ENCODE measurements around the gene ARHGAP10. TPM values are rescaled to one million over a fixed set of nuclear protein-coding genes. Genes with fewer than 3 reads are reported as not detected.

The ARHGAP10 gene
- total RNA-seq, 3 donors from 2014 or later = 4.3 to 5.9 (median 5.3) TPM

DNA sequence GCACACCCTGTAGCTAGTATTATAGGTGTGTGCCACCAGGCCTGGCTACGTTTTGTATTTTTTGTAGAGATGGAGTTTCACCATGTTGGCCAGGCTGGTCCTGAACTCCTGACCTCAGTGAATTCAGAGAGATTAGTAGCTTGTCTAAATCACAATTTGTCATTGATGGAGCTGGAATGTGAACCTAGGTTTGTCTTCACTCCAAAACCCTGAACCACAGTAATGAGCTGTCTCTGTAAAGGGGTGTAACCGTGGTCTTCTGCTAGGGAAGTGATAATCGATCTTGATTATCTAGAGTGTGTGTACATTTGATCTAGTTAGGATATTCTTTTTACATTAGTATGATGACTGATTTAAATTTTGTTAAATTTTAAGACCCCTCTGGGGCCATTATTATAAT, 8.3 kb downstream of the ARHGAP10 start:
- ATAC-seq = no peak
- Mint-ChIP-seq H3K4me1 (ENCODE audit: low read depth) (peaks cover 20% of the 10 kb centered on the region), H3K4me3 (no peak overlapping the region), H3K36me3 (ENCODE audit: insufficient read depth) (peaks cover 3% of the 10 kb centered on the region), H3K27me3 (ENCODE audit: low read depth) (no peaks in the 10 kb centered on the region), H3K9me3 (no peaks in the 10 kb centered on the region)
- DNase-seq = no peak

- Mint-ChIP-seq H3K4me3 (no peak overlapping the region), H3K4me1 (ENCODE audit: low read depth) (peaks cover 12% of the 10 kb centered on the region), H3K36me3 (ENCODE audit: insufficient read depth) (peaks cover 3% of the 10 kb centered on the region), H3K27me3 (ENCODE audit: low read depth) (no peaks in the 10 kb centered on the region), H3K9me3 (no peaks in the 10 kb centered on the region)
- ATAC-seq = no peak
- no peak for DNase-seq
These were observed 9.4 kb downstream of the ARHGAP10 start for GRCh38 chr4:147741190-147741788.

DNA sequence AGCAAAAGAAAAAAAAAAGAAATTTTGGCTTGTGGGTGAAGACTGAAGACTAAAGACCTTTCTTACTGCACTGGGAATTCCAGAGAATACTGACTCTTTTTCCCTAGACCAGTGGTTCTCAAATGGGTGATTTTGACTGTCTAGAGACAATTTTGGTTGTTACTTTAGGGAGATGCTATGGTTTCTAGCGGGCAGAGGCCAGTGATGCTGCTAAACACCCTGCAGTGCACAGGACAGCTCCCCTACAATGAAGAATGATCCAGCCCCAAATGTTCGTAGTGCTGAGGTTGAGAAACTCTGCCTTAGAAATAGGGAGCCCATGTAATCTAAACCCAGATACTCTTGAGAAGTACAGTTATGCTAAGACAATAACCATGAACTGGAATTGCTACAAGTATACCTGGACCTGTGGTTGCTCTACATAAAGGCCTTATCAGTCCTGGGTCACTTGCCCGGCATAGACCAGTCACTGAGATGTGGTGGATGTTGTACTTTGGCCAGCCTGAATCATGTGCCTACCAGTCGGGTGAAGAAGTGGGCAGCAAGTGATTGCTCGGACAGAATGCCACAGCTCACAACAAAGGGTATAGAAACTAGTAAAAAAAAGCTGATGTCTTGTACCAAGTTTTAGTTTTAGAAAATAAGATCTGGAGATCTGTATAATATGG, 16.0 kb downstream of the ARHGAP10 start:
- peaks cover 5% of the 10 kb centered on the region for H3K36me3 Mint-ChIP-seq (ENCODE audit: insufficient read depth)
- H3K9me3 Mint-ChIP-seq = no peaks in the 10 kb centered on the region
- ATAC-seq = no peak
- no peaks in the 10 kb centered on the region for H3K27me3 Mint-ChIP-seq (ENCODE audit: low read depth)
- DNase-seq = no peak
- H3K4me3 Mint-ChIP-seq = no peak overlapping the region
- H3K4me1 Mint-ChIP-seq (ENCODE audit: low read depth) = no peaks in the 10 kb centered on the region

DNA sequence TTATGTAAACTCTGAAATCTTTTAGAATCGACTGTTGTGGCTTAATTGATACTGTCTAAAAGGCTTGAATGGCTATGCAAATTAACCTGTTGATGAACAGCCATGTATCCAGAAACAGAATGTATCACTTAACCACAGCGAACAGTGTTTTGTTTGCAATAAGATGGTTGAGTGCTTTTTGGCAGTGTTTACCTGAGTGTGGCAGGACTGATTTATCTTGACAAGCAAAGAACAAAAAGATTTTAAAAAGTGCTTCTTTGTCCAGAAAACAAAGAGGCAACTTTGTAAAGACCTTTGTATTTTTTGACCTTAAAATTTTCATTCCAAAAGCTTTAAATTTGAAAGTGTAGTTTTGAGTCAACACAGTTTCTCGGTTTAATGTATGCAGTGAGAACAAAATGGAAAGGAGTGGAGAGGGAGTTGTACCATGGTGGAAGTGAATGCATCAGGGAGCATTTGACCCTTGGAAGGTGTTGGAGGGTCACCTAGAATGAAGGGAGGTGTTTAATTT, 18.0 kb downstream of the ARHGAP10 start:
- Mint-ChIP-seq H3K4me1 (ENCODE audit: low read depth) (no peaks in the 10 kb centered on the region), H3K36me3 (ENCODE audit: insufficient read depth) (peaks cover 4% of the 10 kb centered on the region), H3K27me3 (ENCODE audit: low read depth) (no peaks in the 10 kb centered on the region), H3K9me3 (no peaks in the 10 kb centered on the region), H3K4me3 (no peak overlapping the region)
- ATAC-seq (no peak), DNase-seq (no peak)

DNA sequence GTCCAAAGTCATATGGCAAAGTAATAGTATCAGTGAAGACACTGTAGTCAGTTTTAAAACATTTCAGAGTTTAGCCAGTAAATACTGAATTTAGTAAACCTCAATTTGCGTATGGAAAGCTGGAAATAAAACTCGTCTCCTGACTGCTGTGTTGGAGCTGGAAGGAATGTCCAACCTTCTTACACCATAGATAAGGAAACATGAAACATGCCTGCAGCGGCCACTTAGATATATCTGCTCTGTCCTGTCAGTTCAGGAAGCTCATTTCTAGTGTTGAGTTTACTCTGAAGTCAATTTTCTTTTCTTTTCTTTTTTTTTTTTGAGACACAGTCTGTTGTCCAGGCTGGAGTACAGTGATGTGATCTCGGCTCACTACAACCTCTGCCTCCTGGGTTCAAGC, 21.2 kb downstream of the ARHGAP10 start:
- H3K4me3 Mint-ChIP-seq = no peak overlapping the region
- no peaks in the 10 kb centered on the region for H3K27me3 Mint-ChIP-seq (ENCODE audit: low read depth)
- no peaks in the 10 kb centered on the region for H3K9me3 Mint-ChIP-seq
- DNase-seq (no peak), ATAC-seq (no peak)
- peaks cover 2% of the 10 kb centered on the region for H3K36me3 Mint-ChIP-seq (ENCODE audit: insufficient read depth)
- H3K4me1 Mint-ChIP-seq (ENCODE audit: low read depth) = peaks cover 4% of the 10 kb centered on the region

DNA sequence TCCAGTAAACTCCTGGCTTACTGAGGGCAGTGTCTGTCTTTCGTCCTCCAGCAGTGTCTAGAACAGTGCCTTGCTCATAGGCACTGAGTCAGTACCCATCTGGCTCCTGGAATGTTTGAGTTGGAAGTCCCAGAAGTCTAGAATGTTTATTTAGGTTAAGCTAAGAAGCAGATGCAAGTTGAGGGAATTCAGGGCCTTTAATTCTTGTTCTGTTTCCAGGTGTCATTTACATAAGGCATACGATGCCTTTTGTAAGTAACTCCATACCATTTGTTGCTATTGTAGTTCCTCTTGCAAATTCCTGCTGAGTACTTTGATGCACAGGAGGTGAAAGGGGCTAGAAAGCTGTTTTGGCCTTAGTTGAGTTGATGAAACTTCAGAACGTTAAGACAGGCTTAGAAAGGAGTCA, 22.2 kb downstream of the ARHGAP10 start:
- Mint-ChIP-seq H3K9me3 (no peaks in the 10 kb centered on the region), H3K27me3 (ENCODE audit: low read depth) (no peaks in the 10 kb centered on the region), H3K4me3 (no peak overlapping the region), H3K36me3 (ENCODE audit: insufficient read depth) (peaks cover 2% of the 10 kb centered on the region), H3K4me1 (ENCODE audit: low read depth) (peaks cover 4% of the 10 kb centered on the region)
- no peak for ATAC-seq
- no peak for DNase-seq

DNA sequence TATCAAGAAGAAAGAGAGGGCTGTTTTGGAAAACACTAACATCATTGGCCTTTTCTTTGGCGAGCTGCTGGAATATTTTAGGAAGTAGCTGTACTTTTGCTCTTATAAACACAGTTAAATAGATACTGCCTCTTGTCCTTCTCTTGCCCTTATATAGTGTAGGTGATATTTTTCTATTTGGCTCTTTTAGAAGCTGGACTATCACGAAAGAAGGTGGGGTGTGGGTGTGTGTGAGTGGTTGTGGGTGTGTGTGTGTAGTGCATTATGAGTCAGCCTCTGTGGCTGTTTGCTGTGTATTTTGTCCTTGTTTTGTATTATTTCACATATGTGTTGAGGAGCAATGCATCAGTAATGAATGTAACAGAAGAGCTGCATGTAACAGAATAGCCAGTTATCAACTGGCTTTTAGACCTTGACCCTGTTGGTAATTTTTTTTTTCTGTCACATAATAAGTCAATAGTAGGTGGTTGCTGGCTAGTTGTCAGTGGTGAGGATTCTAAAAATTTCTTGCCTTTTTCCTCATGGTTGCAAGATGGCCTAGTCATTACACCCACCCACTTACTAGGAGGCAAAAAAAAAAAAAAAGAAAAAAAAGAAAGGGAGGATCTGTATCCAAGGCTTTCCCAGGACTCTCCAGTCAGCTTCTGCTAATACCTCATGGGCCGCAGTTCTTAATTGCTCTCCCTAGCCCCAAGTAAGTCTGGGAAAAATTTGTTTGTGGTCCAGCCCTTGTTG, 23.8 kb downstream of the ARHGAP10 start:
- DNase-seq = no peak
- Mint-ChIP-seq H3K27me3 (ENCODE audit: low read depth) (no peaks in the 10 kb centered on the region), H3K4me1 (ENCODE audit: low read depth) (peaks cover 6% of the 10 kb centered on the region), H3K9me3 (no peaks in the 10 kb centered on the region), H3K36me3 (ENCODE audit: insufficient read depth) (no peaks in the 10 kb centered on the region), H3K4me3 (no peak overlapping the region)
- ATAC-seq = no peak

- Mint-ChIP-seq H3K4me1 (ENCODE audit: low read depth) (peaks cover 6% of the 10 kb centered on the region), H3K9me3 (no peaks in the 10 kb centered on the region), H3K27me3 (ENCODE audit: low read depth) (no peaks in the 10 kb centered on the region), H3K4me3 (no peak overlapping the region), H3K36me3 (ENCODE audit: insufficient read depth) (no peaks in the 10 kb centered on the region)
- ATAC-seq (no peak), DNase-seq (no peak)
These were observed 24.5 kb downstream of the ARHGAP10 start for GRCh38 chr4:147756417-147756816.

GRCh38 chr4:147760176-147760575, 28.3 kb downstream of the ARHGAP10 start:
- no peak for ATAC-seq
- Mint-ChIP-seq H3K4me1 (ENCODE audit: low read depth) (peaks cover 6% of the 10 kb centered on the region), H3K27me3 (ENCODE audit: low read depth) (no peaks in the 10 kb centered on the region), H3K36me3 (ENCODE audit: insufficient read depth) (no peaks in the 10 kb centered on the region), H3K4me3 (no peak overlapping the region), H3K9me3 (no peaks in the 10 kb centered on the region)
- no peak for DNase-seq

DNA sequence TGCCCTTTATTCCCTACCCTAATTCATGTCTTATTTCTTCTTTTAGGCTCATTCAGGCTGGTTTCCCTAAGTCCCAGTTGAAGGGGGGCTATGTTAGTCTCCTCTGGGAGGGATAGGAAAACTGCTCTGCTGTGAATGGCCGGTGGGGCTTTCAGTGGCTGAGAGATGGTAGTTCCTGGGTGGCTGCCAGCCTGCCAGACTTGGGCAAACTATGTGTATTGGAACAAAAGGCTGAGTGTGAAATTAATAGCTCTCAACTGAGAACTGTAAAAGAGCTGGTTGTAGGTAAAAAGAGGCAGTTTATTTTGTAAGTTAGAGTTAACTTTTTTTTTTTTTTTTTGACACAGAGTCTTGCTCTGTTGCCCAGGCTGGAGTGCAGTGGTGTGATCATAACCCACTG, 28.8 kb downstream of the ARHGAP10 start:
- Mint-ChIP-seq H3K27me3 (ENCODE audit: low read depth) (no peaks in the 10 kb centered on the region), H3K4me1 (ENCODE audit: low read depth) (peaks cover 4% of the 10 kb centered on the region), H3K4me3 (no peak overlapping the region), H3K36me3 (ENCODE audit: insufficient read depth) (no peaks in the 10 kb centered on the region), H3K9me3 (no peaks in the 10 kb centered on the region)
- ATAC-seq = no peak
- no peak for DNase-seq

GRCh38 chr4:147761218-147761883, 29.5 kb downstream of the ARHGAP10 start:
- ATAC-seq (no peak), DNase-seq (no peak)
- peaks cover 2% of the 10 kb centered on the region for H3K4me1 Mint-ChIP-seq (ENCODE audit: low read depth)
- no peak overlapping the region for H3K4me3 Mint-ChIP-seq
- H3K36me3 Mint-ChIP-seq (ENCODE audit: insufficient read depth) = no peaks in the 10 kb centered on the region
- no peaks in the 10 kb centered on the region for H3K9me3 Mint-ChIP-seq
- no peaks in the 10 kb centered on the region for H3K27me3 Mint-ChIP-seq (ENCODE audit: low read depth)

DNA sequence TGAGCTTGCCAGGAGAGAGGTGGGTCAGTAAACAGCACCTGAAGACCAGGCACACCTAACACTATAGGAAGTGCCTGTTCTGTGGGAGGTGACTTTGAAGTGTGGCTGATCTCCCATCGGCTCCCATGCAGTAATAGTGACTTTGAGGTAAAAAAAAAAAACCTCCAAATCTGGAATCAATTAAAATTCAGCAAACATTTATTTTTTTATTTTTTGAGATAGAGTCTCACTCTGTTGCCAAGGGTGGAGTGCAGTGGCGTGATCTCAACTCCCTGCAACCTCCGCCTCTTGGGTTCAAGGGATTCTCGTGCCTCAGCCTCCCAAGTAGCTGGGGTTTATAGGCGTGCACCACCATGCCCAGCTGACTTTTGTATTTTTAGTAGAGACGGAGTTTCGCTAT, 32.4 kb downstream of the ARHGAP10 start:
- no peak for DNase-seq
- no peaks in the 10 kb centered on the region for H3K36me3 Mint-ChIP-seq (ENCODE audit: insufficient read depth)
- no peaks in the 10 kb centered on the region for H3K27me3 Mint-ChIP-seq (ENCODE audit: low read depth)
- no peak for ATAC-seq
- H3K9me3 Mint-ChIP-seq = no peaks in the 10 kb centered on the region
- no peak overlapping the region for H3K4me3 Mint-ChIP-seq
- H3K4me1 Mint-ChIP-seq (ENCODE audit: low read depth) = peaks cover 3% of the 10 kb centered on the region

GRCh38 chr4:147765121-147765529, 33.2 kb downstream of the ARHGAP10 start:
- DNase-seq = no peak
- Mint-ChIP-seq H3K36me3 (ENCODE audit: insufficient read depth) (no peaks in the 10 kb centered on the region), H3K27me3 (ENCODE audit: low read depth) (no peaks in the 10 kb centered on the region), H3K4me1 (ENCODE audit: low read depth) (peaks cover 5% of the 10 kb centered on the region), H3K4me3 (no peak overlapping the region), H3K9me3 (no peaks in the 10 kb centered on the region)
- no peak for ATAC-seq

- Mint-ChIP-seq H3K4me1 (ENCODE audit: low read depth) (peaks cover 5% of the 10 kb centered on the region), H3K9me3 (no peaks in the 10 kb centered on the region), H3K27me3 (ENCODE audit: low read depth) (no peaks in the 10 kb centered on the region), H3K4me3 (no peak overlapping the region), H3K36me3 (ENCODE audit: insufficient read depth) (no peaks in the 10 kb centered on the region)
- peak in 1 of 2 donors; percentile 50 for ATAC-seq
- no peak for DNase-seq
These were observed 36.2 kb downstream of the ARHGAP10 start for GRCh38 chr4:147768113-147768512.

Measured in activated T-cell treated with anti-CD3 and anti-CD28 coated beads, Interleukin-2, amount 50 U/mL, for 4 hours (primary cell).